ENCODE data around the gene LUZP1. TPM values are rescaled to one million over a fixed set of nuclear protein-coding genes. Genes with fewer than 3 reads are reported as not detected.

LUZP1 gene
- polyA plus RNA-seq, 1 of the 3 experiments (the other 2 are of a cell fraction) = 8.9 TPM

DNA sequence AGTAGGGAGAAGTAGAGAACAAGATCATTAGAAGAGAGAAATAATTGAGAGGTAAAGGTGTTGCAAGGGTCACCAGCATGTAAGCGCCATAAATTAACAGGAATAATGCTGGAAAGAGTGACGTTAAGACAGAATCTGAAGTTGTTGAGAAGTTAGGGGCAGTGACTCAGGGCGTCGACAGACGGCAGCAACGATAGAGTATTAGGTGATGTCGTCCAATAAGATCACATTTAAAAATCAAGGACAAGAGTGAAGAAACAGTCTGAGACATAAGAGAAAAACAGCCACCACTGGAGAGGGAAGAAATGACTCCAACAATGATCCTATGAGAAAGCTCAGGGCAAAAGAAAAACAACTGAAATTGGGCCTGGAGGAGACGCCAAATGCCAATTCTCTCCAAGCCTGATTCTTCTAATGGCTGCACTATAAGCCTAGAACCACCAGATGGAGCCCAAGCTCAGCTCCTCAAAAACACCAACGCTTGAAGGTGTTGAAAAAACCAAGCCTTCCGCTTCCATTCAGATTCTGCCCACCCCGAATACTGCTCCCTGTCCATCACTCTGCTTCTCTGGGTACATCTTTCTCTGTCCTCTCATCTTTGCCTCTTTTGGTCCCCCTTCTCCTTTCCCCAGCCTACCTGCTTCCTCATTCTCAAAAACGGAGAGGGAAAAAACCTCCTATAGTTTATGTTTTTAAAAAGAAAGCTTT, 70.0 kb downstream of the LUZP1 start (continued):
- TF ChIP-seq FOSL2 (IDR thresholded peaks at IDR 0.05; ENCODE audit: borderline replicate concordance, low read depth) = no peak
- no peak for TF ChIP-seq TEAD4 (IDR thresholded peaks at IDR 0.05; ENCODE audit: borderline replicate concordance, insufficient read depth)
- TF ChIP-seq RXRA (IDR thresholded peaks at IDR 0.05; ENCODE audit: borderline replicate concordance, low read depth) = no peak
- no peak for TF ChIP-seq YY1 (IDR thresholded peaks at IDR 0.05; ENCODE audit: low read depth)

DNA sequence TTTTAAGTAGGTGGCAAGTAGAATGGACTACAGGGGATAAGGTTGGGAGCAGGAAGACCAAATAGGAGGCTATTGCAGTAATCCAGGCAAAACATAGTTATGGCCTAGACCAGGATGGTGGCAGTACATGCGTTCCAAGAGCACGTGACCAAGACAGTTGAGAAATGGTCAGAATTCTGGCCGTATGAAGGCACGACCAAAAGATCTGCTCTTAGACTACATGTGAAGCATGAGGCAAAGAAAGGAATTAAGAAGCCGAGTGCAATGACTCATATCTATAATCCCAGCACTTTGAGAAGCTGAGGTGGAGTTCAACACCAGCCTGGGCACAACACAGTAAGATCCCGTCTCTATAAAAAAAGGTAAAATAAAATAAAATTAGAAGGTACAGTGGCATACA, 71.3 kb downstream of the LUZP1 start:
- Histone ChIP-seq H3K36me3 (replicated peaks in 1 of 2; ENCODE audit: control insufficient read depth in 1 of 2, insufficient read depth in 2 of 2, low read length in 1 of 2) (peaks cover 26 to 50% of the 10 kb centered on the region in 2 experiments), H3K4me2 (no peak overlapping the region), H3F3A (replicated peaks; ENCODE audit: insufficient read depth) (peaks cover 30% of the 10 kb centered on the region), H3K4me3 (ENCODE audit: low read depth in 2 of 2, low read length in 1 of 2) (no peak overlapping the region), H3K4me1 (ENCODE audit: control insufficient read depth in 1 of 2, insufficient read depth in 2 of 2, low read depth in 1 of 2, low read length in 1 of 2) (peaks cover 9 to 34% of the 10 kb centered on the region in 2 experiments), H4K20me1 (ENCODE audit: insufficient read depth) (peaks cover 25% of the 10 kb centered on the region), H2AFZ (ENCODE audit: low read depth) (no peak overlapping the region), H3K9me3 (no peaks in the 10 kb centered on the region), H3K79me2 (ENCODE audit: insufficient read depth) (peaks cover 79% of the 10 kb centered on the region), H3K9me2 (no peaks in the 10 kb centered on the region), H3K27ac (ENCODE audit: low read depth in 2 of 2, low read length in 1 of 2) (no peak overlapping the region), H3K9ac (no peak overlapping the region), H3K27me3 (ENCODE audit: insufficient read depth) (no peaks in the 10 kb centered on the region)
- ChIA-PET CTCF (interaction anchor here (0.7 to 13.1 kb wide), 7 partner anchors 10 to 120 kb away, joined by 3 to 419 read pairs (median 16); partner anchors contain the start of gene HTR1D), POLR2A (interaction anchor here (1.4 kb wide), 1 partner anchor 88 kb away, joined by 3 read pairs; no protein-coding TSS in a partner anchor)
- no peak for TF ChIP-seq RXRA (IDR thresholded peaks at IDR 0.05; ENCODE audit: borderline replicate concordance, low read depth)
- no peak for TF ChIP-seq TEAD4 (IDR thresholded peaks at IDR 0.05; ENCODE audit: borderline replicate concordance, insufficient read depth)
- no peak for TF ChIP-seq JUND (IDR thresholded peaks at IDR 0.05)
- TF ChIP-seq MEF2A (IDR thresholded peaks at IDR 0.05; ENCODE audit: borderline replicate concordance, low read depth) = no peak
- TF ChIP-seq FOXM1 (IDR thresholded peaks at IDR 0.05; ENCODE audit: low read depth) = no peak
- no peak for TF ChIP-seq NRF1 (IDR thresholded peaks at IDR 0.05; ENCODE audit: low read depth, low read length)
- TF ChIP-seq, protein P1, sequence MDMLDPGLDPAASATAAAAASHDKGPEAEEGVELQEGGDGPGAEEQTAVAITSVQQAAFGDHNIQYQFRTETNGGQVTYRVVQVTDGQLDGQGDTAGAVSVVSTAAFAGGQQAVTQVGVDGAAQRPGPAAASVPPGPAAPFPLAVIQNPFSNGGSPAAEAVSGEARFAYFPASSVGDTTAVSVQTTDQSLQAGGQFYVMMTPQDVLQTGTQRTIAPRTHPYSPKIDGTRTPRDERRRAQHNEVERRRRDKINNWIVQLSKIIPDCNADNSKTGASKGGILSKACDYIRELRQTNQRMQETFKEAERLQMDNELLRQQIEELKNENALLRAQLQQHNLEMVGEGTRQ (IDR thresholded peaks at IDR 0.05; ENCODE audit: borderline replicate concordance, low read depth, low read length) = no peak
- no peak for TF ChIP-seq CHD2 (IDR thresholded peaks at IDR 0.05; ENCODE audit: low read length, partially characterized antibody)
- no peak for TF ChIP-seq ELF1 (IDR thresholded peaks at IDR 0.05)
- TF ChIP-seq MXI1 (IDR thresholded peaks at IDR 0.05; ENCODE audit: low read depth, low read length) = no peak
- TF ChIP-seq, protein P2, sequence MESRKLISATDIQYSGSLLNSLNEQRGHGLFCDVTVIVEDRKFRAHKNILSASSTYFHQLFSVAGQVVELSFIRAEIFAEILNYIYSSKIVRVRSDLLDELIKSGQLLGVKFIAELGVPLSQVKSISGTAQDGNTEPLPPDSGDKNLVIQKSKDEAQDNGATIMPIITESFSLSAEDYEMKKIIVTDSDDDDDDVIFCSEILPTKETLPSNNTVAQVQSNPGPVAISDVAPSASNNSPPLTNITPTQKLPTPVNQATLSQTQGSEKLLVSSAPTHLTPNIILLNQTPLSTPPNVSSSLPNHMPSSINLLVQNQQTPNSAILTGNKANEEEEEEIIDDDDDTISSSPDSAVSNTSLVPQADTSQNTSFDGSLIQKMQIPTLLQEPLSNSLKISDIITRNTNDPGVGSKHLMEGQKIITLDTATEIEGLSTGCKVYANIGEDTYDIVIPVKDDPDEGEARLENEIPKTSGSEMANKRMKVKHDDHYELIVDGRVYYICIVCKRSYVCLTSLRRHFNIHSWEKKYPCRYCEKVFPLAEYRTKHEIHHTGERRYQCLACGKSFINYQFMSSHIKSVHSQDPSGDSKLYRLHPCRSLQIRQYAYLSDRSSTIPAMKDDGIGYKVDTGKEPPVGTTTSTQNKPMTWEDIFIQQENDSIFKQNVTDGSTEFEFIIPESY (IDR thresholded peaks at IDR 0.05; ENCODE audit: borderline replicate concordance, low read depth) = no peak
- TF ChIP-seq TCF12 (IDR thresholded peaks at IDR 0.05) = no peak
- no peak for TF ChIP-seq RCOR1 (IDR thresholded peaks at IDR 0.05; ENCODE audit: low read length)
- no peak for TF ChIP-seq NFIC (IDR thresholded peaks at IDR 0.05; ENCODE audit: borderline replicate concordance)
- no peak for TF ChIP-seq GATA2 (CRISPR knock-in tag; IDR thresholded peaks at IDR 0.05)
- TF ChIP-seq SMC3 (IDR thresholded peaks at IDR 0.05; ENCODE audit: low read depth, low read length) = no peak
- TF ChIP-seq EP300 (IDR thresholded peaks at IDR 0.05; ENCODE audit: borderline replicate concordance in 1 of 2, low read depth in 1 of 2, low read length in 1 of 2) = no peak
- WGBS (ENCODE audit: low lambda C conversion rate) = 96% methylated on average over 6 of the region's 6 CpGs
- DNase-seq = no peak
